BLaER1 treated with 17β-estradiol and CSF1 and Interleukin-3, amounts not matched to agents 10 nM and 100 nM (cell line): ENCODE data around the gene OSBPL2.

Source experiments
- H3K27ac ChIP-seq, 11 experiments: shearing (Covaris generic); formaldehyde crosslinking; 2 replicates each; pipeline ENCODE4 v1.8.1; 2022
- H3K27me3 ChIP-seq, 11 experiments: shearing (Covaris generic); formaldehyde crosslinking; 2 replicates each; pipeline ENCODE4 v1.8.1; 2022
- H3K36me3 ChIP-seq, 11 experiments: shearing (Covaris generic); formaldehyde crosslinking; 2 replicates each; pipeline ENCODE4 v1.8.1; 2022
- H3K4me1 ChIP-seq, 10 experiments: shearing (Covaris generic); formaldehyde crosslinking; 2 replicates each; pipeline ENCODE4 v1.8.1; 2022
- H3K4me2 ChIP-seq, 11 experiments: shearing (Covaris generic); formaldehyde crosslinking; 2 replicates each; pipeline ENCODE4 v1.8.1; 2022
- H3K4me3 ChIP-seq, 10 experiments: shearing (Covaris generic); formaldehyde crosslinking; 2 replicates each; pipeline ENCODE4 v1.8.1; 2022
- H3K9ac ChIP-seq, 11 experiments: shearing (Covaris generic); formaldehyde crosslinking; 2 replicates each; pipeline ENCODE4 v1.8.1; 2022
- H3K9me3 ChIP-seq, 11 experiments: shearing (Covaris generic); formaldehyde crosslinking; replicated peaks in 1 of 11; 2 replicates each; pipeline ENCODE4 v1.8.1; 2022
- H4K20me1 ChIP-seq, 11 experiments: shearing (Covaris generic); formaldehyde crosslinking; 2 replicates each; pipeline ENCODE4 v1.8.1; 2022
- Cebpa-rat ChIP-seq, 11 experiments: shearing (Covaris generic); IDR thresholded peaks; 2 replicates each; pipeline ENCODE4 v1.8.1; 2022

OSBPL2 gene

GRCh38 chr20:62222266-62222850, 16.0 kb upstream of the OSBPL2 start:
- TF ChIP-seq Cebpa-rat (IDR thresholded peaks at IDR 0.05) = no peak
- Histone ChIP-seq H3K4me3 (no peak overlapping the region), H4K20me1 (peaks cover 0 to 99% (median 59%) of the 10 kb centered on the region in 11 experiments; a peak in 20 of 22 replicates), H3K9me3 (no peaks in the 10 kb centered on the region), H3K27me3 (peaks cover 60 to 92% (median 65%) of the 10 kb centered on the region in 11 experiments), H3K4me2 (no peak overlapping the region), H3K4me1 (peaks cover 18 to 80% (median 66%) of the 10 kb centered on the region in 10 experiments; a peak in 18 of 20 replicates), H3K36me3 (no peaks in the 10 kb centered on the region), H3K9ac (no peak overlapping the region), H3K27ac (no peak overlapping the region)

- peaks cover 18 to 80% (median 66%) of the 10 kb centered on the region in 10 experiments; a peak in 18 of 20 replicates for H3K4me1 ChIP-seq
- TF ChIP-seq Cebpa-rat (IDR thresholded peaks at IDR 0.05) = no peak
- no peak overlapping the region for H3K4me3 ChIP-seq
- peak overlapping the region in 5 of 11 experiments; percentile 46 to 80 (median 69); a peak in 7 of 22 replicates for H3K4me2 ChIP-seq
- no peaks in the 10 kb centered on the region for H3K36me3 ChIP-seq
- peaks cover 54 to 86% (median 59%) of the 10 kb centered on the region in 11 experiments for H3K27me3 ChIP-seq
- H3K9ac ChIP-seq = no peak overlapping the region
- H3K27ac ChIP-seq = no peak overlapping the region
- no peaks in the 10 kb centered on the region for H3K9me3 ChIP-seq
- H4K20me1 ChIP-seq = peaks cover 0 to 99% (median 53%) of the 10 kb centered on the region in 11 experiments; a peak in 20 of 22 replicates
These were observed 15.3 kb upstream of the OSBPL2 start for GRCh38 chr20:62222972-62223371.

- Histone ChIP-seq H3K9ac (no peak overlapping the region), H3K9me3 (no peaks in the 10 kb centered on the region), H3K27ac (no peak overlapping the region), H3K27me3 (peaks cover 48 to 80% (median 53%) of the 10 kb centered on the region in 11 experiments), H4K20me1 (peaks cover 0 to 99% (median 47%) of the 10 kb centered on the region in 11 experiments; a peak in 20 of 22 replicates), H3K4me3 (no peak overlapping the region), H3K4me1 (peaks cover 18 to 77% (median 61%) of the 10 kb centered on the region in 10 experiments; a peak in 18 of 20 replicates), H3K4me2 (peak overlapping the region in 8 of 11 experiments; percentile 44 to 90 (median 64); a peak in 15 of 22 replicates), H3K36me3 (no peaks in the 10 kb centered on the region)
- no peak for TF ChIP-seq Cebpa-rat (IDR thresholded peaks at IDR 0.05)
These were observed 14.8 kb upstream of the OSBPL2 start for GRCh38 chr20:62223571-62223970.

- Histone ChIP-seq H4K20me1 (peaks cover 0 to 95% (median 42%) of the 10 kb centered on the region in 11 experiments; a peak in 20 of 22 replicates), H3K9me3 (no peaks in the 10 kb centered on the region), H3K9ac (no peak overlapping the region), H3K4me2 (peak overlapping the region in 5 of 11 experiments; percentile 58 to 90 (median 76); a peak in 10 of 22 replicates), H3K4me3 (no peak overlapping the region), H3K27me3 (peaks cover 41 to 73% (median 46%) of the 10 kb centered on the region in 11 experiments), H3K36me3 (no peaks in the 10 kb centered on the region), H3K27ac (no peak overlapping the region), H3K4me1 (peaks cover 17 to 70% (median 55%) of the 10 kb centered on the region in 10 experiments; a peak in 18 of 20 replicates)
- TF ChIP-seq Cebpa-rat (IDR thresholded peaks at IDR 0.05) = no peak
These were observed 14.0 kb upstream of the OSBPL2 start for GRCh38 chr20:62224113-62224855.

GRCh38 chr20:62225026-62225425, 13.3 kb upstream of the OSBPL2 start:
- Histone ChIP-seq H3K9ac (no peak overlapping the region), H3K4me2 (peak overlapping the region in 6 of 11 experiments; percentile 66 to 90 (median 78); a peak in 10 of 22 replicates), H3K36me3 (no peaks in the 10 kb centered on the region), H3K9me3 (no peaks in the 10 kb centered on the region), H4K20me1 (peaks cover 0 to 87% (median 35%) of the 10 kb centered on the region in 11 experiments; a peak in 20 of 22 replicates), H3K4me3 (no peak overlapping the region), H3K27ac (no peak overlapping the region), H3K4me1 (peaks cover 11 to 63% (median 47%) of the 10 kb centered on the region in 10 experiments; a peak in 17 of 20 replicates), H3K27me3 (peaks cover 34 to 65% (median 38%) of the 10 kb centered on the region in 11 experiments)
- no peak for TF ChIP-seq Cebpa-rat (IDR thresholded peaks at IDR 0.05)

GRCh38 chr20:62225820-62226635, 12.3 kb upstream of the OSBPL2 start:
- Histone ChIP-seq H3K27me3 (peaks cover 25 to 55% (median 29%) of the 10 kb centered on the region in 11 experiments), H3K36me3 (no peaks in the 10 kb centered on the region), H3K4me1 (peaks cover 3 to 56% (median 40%) of the 10 kb centered on the region in 10 experiments; a peak in 17 of 20 replicates), H4K20me1 (peaks cover 0 to 78% (median 26%) of the 10 kb centered on the region in 11 experiments; a peak in 19 of 22 replicates), H3K27ac (no peak overlapping the region), H3K4me2 (peak overlapping the region in 8 of 11 experiments; percentile 51 to 90 (median 75); a peak in 16 of 22 replicates), H3K4me3 (peak overlapping the region in 1 of 10 experiments; percentile 36; a peak in 1 of 20 replicates), H3K9me3 (no peaks in the 10 kb centered on the region), H3K9ac (peak overlapping the region in 4 of 11 experiments; percentile 7 to 59 (median 34); a peak in 5 of 22 replicates)
- TF ChIP-seq Cebpa-rat (IDR thresholded peaks at IDR 0.05) = no peak

- peak overlapping the region in 8 of 11 experiments; percentile 51 to 90 (median 75); a peak in 15 of 22 replicates for H3K4me2 ChIP-seq
- no peak for TF ChIP-seq Cebpa-rat (IDR thresholded peaks at IDR 0.05)
- H3K9ac ChIP-seq = peak overlapping the region in 4 of 11 experiments; percentile 7 to 59 (median 34); a peak in 2 of 22 replicates
- H3K27ac ChIP-seq = no peak overlapping the region
- H3K4me1 ChIP-seq = peaks cover 0 to 53% (median 37%) of the 10 kb centered on the region in 10 experiments; a peak in 15 of 20 replicates
- H3K27me3 ChIP-seq = peaks cover 15 to 46% (median 20%) of the 10 kb centered on the region in 11 experiments
- no peaks in the 10 kb centered on the region for H3K9me3 ChIP-seq
- H4K20me1 ChIP-seq = peaks cover 0 to 69% (median 18%) of the 10 kb centered on the region in 11 experiments; a peak in 12 of 22 replicates
- H3K36me3 ChIP-seq = no peaks in the 10 kb centered on the region
- H3K4me3 ChIP-seq = no peak overlapping the region
These were observed 11.4 kb upstream of the OSBPL2 start for GRCh38 chr20:62226707-62227590.
